CD4-positive, alpha-beta T cell (primary cell): Measurements from ENCODE around the gene DIABLO. TPM values are rescaled to one million over a fixed set of nuclear protein-coding genes. Genes with fewer than 3 reads are reported as not detected.

Source experiments
- ATAC-seq: fragments of 200-7000 bp; cut with Tn5 transposase; one replicate; pipeline ENCODE4 v1.10.0; 2022; ENCODE audit warnings: mild to moderate bottlenecking; ENCODE audit not compliant: poor library complexity
- CTCF ChIA-PET: fragments of 350-600 bp; sonication (Branson Sonifier 250); formaldehyde crosslinking; loops from one replicate; lab custom pipeline; 2021; ENCODE audit warnings: antibody characterized with exemption, inconsistent platforms; lab: Charles Lee
- POLR2A ChIA-PET: fragments of 350-600 bp; sonication (Branson Sonifier 250); formaldehyde crosslinking; loops from one replicate; lab custom pipeline; 2021; ENCODE audit warnings: antibody characterized with exemption, inconsistent platforms; lab: Charles Lee
- DNase-seq, 14 experiments: peaks; one replicate each; pipeline ENCODE4 v3.0.0-alpha.2; 2013 to 2020; ENCODE audit warnings: mixed read lengths in 2 of 14
- H3K27ac ChIP-seq, 2 donors: one replicate each; pipeline versions ENCODE4 v1.5.1 to v1.7.0; 2013; ENCODE audit warnings: low read length in 2 of 2, low read depth in 1 of 2, mild to moderate bottlenecking in 1 of 2
- H3K27me3 ChIP-seq, 2 experiments: 1 replicate in 1 of 2; 2 replicates in 1 of 2; pipeline versions ENCODE4 v1.6.1 to v1.7.0; 2013; ENCODE audit warnings: low read length in 2 of 2, control low read depth in 1 of 2, mild to moderate bottlenecking in 1 of 2, moderate library complexity in 1 of 2; ENCODE audit not compliant: insufficient read depth in 2 of 2, control insufficient read depth in 1 of 2
- H3K36me3 ChIP-seq: one replicate; pipeline ENCODE4 v1.6.1; 2013; ENCODE audit warnings: low read length, control low read depth; ENCODE audit not compliant: insufficient read depth
- H3K4me1 ChIP-seq: one replicate; pipeline ENCODE4 v1.6.1; 2013; ENCODE audit warnings: low read length, control low read depth; ENCODE audit not compliant: insufficient read depth
- H3K4me3 ChIP-seq: one replicate; pipeline ENCODE4 v1.5.1; 2013; ENCODE audit warnings: mild to moderate bottlenecking, low read length, moderate library complexity
- H3K9me3 ChIP-seq, 2 experiments: 1 replicate in 1 of 2; 2 replicates in 1 of 2; pipeline versions ENCODE4 v1.6.1 to v1.7.0; 2013; ENCODE audit warnings: low read length in 2 of 2, mild to moderate bottlenecking in 2 of 2, control low read depth in 1 of 2, moderate library complexity in 1 of 2; ENCODE audit not compliant: control insufficient read depth in 1 of 2, insufficient read depth in 1 of 2
- H3K27ac Mint-ChIP-seq: one replicate; pipeline ENCODE4 v1.8.0; 2020; ENCODE audit warnings: mixed read lengths
- H3K27me3 Mint-ChIP-seq: one replicate; pipeline ENCODE4 v1.8.0; 2021; ENCODE audit warnings: mixed read lengths
- H3K36me3 Mint-ChIP-seq: one replicate; pipeline ENCODE4 v1.8.0; 2021; ENCODE audit warnings: low read depth, mixed read lengths
- H3K4me1 Mint-ChIP-seq: one replicate; pipeline ENCODE4 v1.8.0; 2021; ENCODE audit warnings: low read depth, mixed read lengths
- H3K4me3 Mint-ChIP-seq: one replicate; pipeline ENCODE4 v1.8.0; 2020; ENCODE audit warnings: mild to moderate bottlenecking, mixed read lengths
- H3K9me3 Mint-ChIP-seq: one replicate; pipeline ENCODE4 v1.8.0; 2020; ENCODE audit warnings: mixed read lengths
- intact Hi-C, 2 experiments: fragments of 100-400 bp; cut with DNase I in 1 of 2; cut with micrococcal nuclease in 1 of 2; formaldehyde crosslinking; loops; one replicate each; pipeline versions ENCODE4 v1.15.1 to v1.9.0; 2023 to 2025; cut with DNase I, micrococcal nuclease
- total RNA-seq, 174 experiments: library from RNA in 2 of 174; stranded (reverse) in 2 of 174; gene quantifications; one replicate each; pipeline ENCODE4 v1.2.3 and lab custom pipeline; 2021 to 2026
- TF ChIP-seq, protein P1 (sequence below): fragments of 200-600 bp; IDR thresholded peaks from one replicate; pipeline ENCODE4 v1.8.0; 2022; ENCODE audit warnings: antibody characterized with exemption, mild to moderate bottlenecking

The DIABLO gene
- total RNA-seq, 2 experiments from 2014 or later = 90.3 to 91.3 TPM

- Histone ChIP-seq H3K27me3 (no peaks in the 10 kb centered on the region), H3K36me3 (peaks cover 87% of the 10 kb centered on the region), H3K4me1 (no peaks in the 10 kb centered on the region), H3K4me3 (no peak overlapping the region), H3K27ac (no peak overlapping the region), H3K9me3 (no peaks in the 10 kb centered on the region)
- TF ChIP-seq, protein P1, sequence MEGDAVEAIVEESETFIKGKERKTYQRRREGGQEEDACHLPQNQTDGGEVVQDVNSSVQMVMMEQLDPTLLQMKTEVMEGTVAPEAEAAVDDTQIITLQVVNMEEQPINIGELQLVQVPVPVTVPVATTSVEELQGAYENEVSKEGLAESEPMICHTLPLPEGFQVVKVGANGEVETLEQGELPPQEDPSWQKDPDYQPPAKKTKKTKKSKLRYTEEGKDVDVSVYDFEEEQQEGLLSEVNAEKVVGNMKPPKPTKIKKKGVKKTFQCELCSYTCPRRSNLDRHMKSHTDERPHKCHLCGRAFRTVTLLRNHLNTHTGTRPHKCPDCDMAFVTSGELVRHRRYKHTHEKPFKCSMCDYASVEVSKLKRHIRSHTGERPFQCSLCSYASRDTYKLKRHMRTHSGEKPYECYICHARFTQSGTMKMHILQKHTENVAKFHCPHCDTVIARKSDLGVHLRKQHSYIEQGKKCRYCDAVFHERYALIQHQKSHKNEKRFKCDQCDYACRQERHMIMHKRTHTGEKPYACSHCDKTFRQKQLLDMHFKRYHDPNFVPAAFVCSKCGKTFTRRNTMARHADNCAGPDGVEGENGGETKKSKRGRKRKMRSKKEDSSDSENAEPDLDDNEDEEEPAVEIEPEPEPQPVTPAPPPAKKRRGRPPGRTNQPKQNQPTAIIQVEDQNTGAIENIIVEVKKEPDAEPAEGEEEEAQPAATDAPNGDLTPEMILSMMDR = no peak
- Mint-ChIP-seq H3K27me3 (no peaks in the 10 kb centered on the region), H3K27ac (no peak overlapping the region), H3K4me3 (no peak overlapping the region), H3K9me3 (no peaks in the 10 kb centered on the region), H3K36me3 (peaks cover 79% of the 10 kb centered on the region), H3K4me1 (peaks cover 5% of the 10 kb centered on the region)
- POLR2A ChIA-PET = interaction anchor here (3.9 kb wide), 1 partner anchor 9 kb away, joined by 18 read pairs; the partner anchor contains the start of gene DIABLO
- ATAC-seq (no peak), DNase-seq (no peak)
- intact Hi-C loops = no loop called here
- CTCF ChIA-PET = interaction anchor here (1.0 kb wide), 1 partner anchor 11 kb away, joined by 3 read pairs; no protein-coding TSS in a partner anchor
Observed at GRCh38 chr12:122216445-122216844, 9.4 kb downstream of the DIABLO start.

GRCh38 chr12:122215771-122216170 is 10.1 kb downstream of the DIABLO start:
- TF ChIP-seq, protein P1 = no peak
- Histone ChIP-seq H3K4me3 (no peak overlapping the region), H3K27ac (no peak overlapping the region), H3K36me3 (peaks cover 85% of the 10 kb centered on the region), H3K27me3 (no peaks in the 10 kb centered on the region), H3K9me3 (no peaks in the 10 kb centered on the region), H3K4me1 (no peaks in the 10 kb centered on the region)
- ChIA-PET CTCF (interaction anchor here (0.6 to 1.4 kb wide), 4 partner anchors 11 to 507 kb away, joined by 3 to 5 read pairs (median 3); no protein-coding TSS in a partner anchor), POLR2A (interaction anchor here (3.9 kb wide), 1 partner anchor 10 kb away, joined by 18 read pairs; the partner anchor contains the start of gene DIABLO)
- H3K4me3 Mint-ChIP-seq = no peak overlapping the region
- no peaks in the 10 kb centered on the region for H3K9me3 Mint-ChIP-seq
- no peaks in the 10 kb centered on the region for H3K27me3 Mint-ChIP-seq
- intact Hi-C loops = no loop called here
- H3K27ac Mint-ChIP-seq = no peak overlapping the region
- H3K4me1 Mint-ChIP-seq = peaks cover under 1% of the 10 kb centered on the region
- H3K36me3 Mint-ChIP-seq = peaks cover 78% of the 10 kb centered on the region
- ATAC-seq (no peak), DNase-seq (no peak)

DNA sequence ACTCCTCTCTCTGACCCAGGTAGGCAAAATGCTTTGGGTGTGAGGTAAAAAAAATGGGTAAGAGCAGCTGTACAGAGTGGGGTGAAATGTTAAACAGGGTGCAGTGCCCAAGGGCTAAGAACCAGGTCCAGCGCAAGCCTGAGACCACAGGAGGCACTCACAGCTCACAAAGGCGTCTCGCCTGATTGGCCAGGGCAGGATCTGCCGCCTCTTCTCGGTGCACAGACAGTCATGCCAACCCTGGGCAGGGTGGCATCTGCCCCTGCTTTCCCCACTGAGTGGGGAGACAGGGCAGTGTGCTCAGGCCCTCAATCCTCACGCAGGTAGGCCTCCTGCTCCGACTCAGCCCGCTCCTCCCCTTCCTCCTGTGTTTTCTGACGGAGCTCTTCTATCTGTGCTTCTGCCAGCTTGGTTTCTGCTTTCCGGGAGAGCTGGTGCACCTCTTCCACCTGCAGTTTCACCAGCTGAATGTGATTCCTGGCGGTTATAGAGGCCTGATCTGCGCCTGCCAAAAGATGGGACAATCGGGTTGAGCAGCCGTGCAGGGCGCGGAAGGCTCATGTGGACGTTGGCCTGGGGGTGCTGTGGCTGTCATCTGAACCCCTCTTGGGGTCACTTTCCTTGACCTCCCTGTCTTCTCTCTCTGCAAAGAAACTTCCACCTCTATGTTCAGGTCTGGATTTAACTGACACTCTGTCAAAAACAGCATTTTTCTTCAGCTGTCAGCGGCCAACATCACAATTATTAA is 17.6 kb downstream of the DIABLO start:
- Histone ChIP-seq H3K4me1 (peaks cover 6% of the 10 kb centered on the region), H3K4me3 (no peak overlapping the region), H3K27me3 (no peaks in the 10 kb centered on the region), H3K36me3 (peaks cover 49% of the 10 kb centered on the region), H3K27ac (no peak overlapping the region), H3K9me3 (no peaks in the 10 kb centered on the region)
- DNase-seq (no peak), ATAC-seq (no peak)
- Mint-ChIP-seq H3K36me3 (peaks cover 46% of the 10 kb centered on the region), H3K4me3 (no peak overlapping the region), H3K9me3 (no peaks in the 10 kb centered on the region), H3K4me1 (peaks cover 9% of the 10 kb centered on the region), H3K27me3 (no peaks in the 10 kb centered on the region), H3K27ac (no peak overlapping the region)
- TF ChIP-seq, protein P1 = no peak
- ChIA-PET CTCF (no interaction called here), POLR2A (no interaction called here)
- intact Hi-C loops = no loop called here
